GM08714 (cell line): ENCODE data around the gene SNAPIN.
"Not testable (repeated sequence)": the region's sequence is repeated elsewhere in the genome, so short reads cannot be mapped to it uniquely, and the experiment has no call there.

Source experiments
- H3K4me3 ChIP-seq: fragments of 200-500 bp; sonication (Bioruptor generic); 2 replicates; pipeline ENCODE4 v1.5.1; 2014; ENCODE audit warnings: mild to moderate bottlenecking, low read length, inconsistent platforms
- ZNF274 ChIP-seq: IDR thresholded peaks from 2 replicates; pipeline ENCODE4 v1.6.1; 2012; ENCODE audit warnings: mild to moderate bottlenecking, low read depth, low read length

Gene SNAPIN

GRCh38 chr1:153631047-153632022 lies 27.2 kb upstream of the SNAPIN start:
- no peak for TF ChIP-seq ZNF274
- H3K4me3 ChIP-seq: no peak overlapping the region

- peak overlapping the region; percentile 6; the same call in 1 of the 2 replicates for H3K4me3 ChIP-seq
- TF ChIP-seq ZNF274: no peak
Observed at GRCh38 chr1:153633161-153633753, 25.2 kb upstream of the SNAPIN start.

- no peak for TF ChIP-seq ZNF274
- H3K4me3 ChIP-seq: peak within 1 kb of the TSS; percentile 74
Observed at GRCh38 chr1:153633754-153634665, 24.5 kb upstream of the SNAPIN start, which contains the start of gene CHTOP. Gene CHTOP (plus strand): TSS chr1:153634066. CDS start chr1:153636589, 2,523 bp downstream.

GRCh38 chr1:153635872-153636271 lies 22.6 kb upstream of the SNAPIN start:
- H3K4me3 ChIP-seq: no peak overlapping the region; the same call in 1 of the 2 replicates
- no peak for TF ChIP-seq ZNF274

GRCh38 chr1:153636312-153636711 lies 22.2 kb upstream of the SNAPIN start:
- no peak for TF ChIP-seq ZNF274
- no peak overlapping the region for H3K4me3 ChIP-seq

- no peak overlapping the region for H3K4me3 ChIP-seq
- TF ChIP-seq ZNF274: no peak
Observed at GRCh38 chr1:153638261-153638660, 20.2 kb upstream of the SNAPIN start.

- no peak for TF ChIP-seq ZNF274
- H3K4me3 ChIP-seq: no peak overlapping the region
Observed at GRCh38 chr1:153639280-153639679, 19.2 kb upstream of the SNAPIN start.

- not testable (repeated sequence) for H3K4me3 ChIP-seq
Observed at GRCh38 chr1:153640213-153640612, 18.3 kb upstream of the SNAPIN start.

- no peak overlapping the region for H3K4me3 ChIP-seq
- no peak for TF ChIP-seq ZNF274
Observed at GRCh38 chr1:153640861-153641260, 17.6 kb upstream of the SNAPIN start.

GRCh38 chr1:153642161-153642560 lies 16.3 kb upstream of the SNAPIN start:
- no peak for TF ChIP-seq ZNF274

GRCh38 chr1:153643100-153643499 lies 15.4 kb upstream of the SNAPIN start:
- no peak overlapping the region for H3K4me3 ChIP-seq
- TF ChIP-seq ZNF274: no peak

More at GRCh38 chr1:153642161-153642560, 16.3 kb upstream of the SNAPIN start:
- H3K4me3 ChIP-seq: no peak overlapping the region

- no peak overlapping the region for H3K4me3 ChIP-seq
- TF ChIP-seq ZNF274: no peak
Observed at GRCh38 chr1:153643816-153644215, 14.7 kb upstream of the SNAPIN start.

GRCh38 chr1:153646672-153647345 lies 11.7 kb upstream of the SNAPIN start:
- no peak overlapping the region for H3K4me3 ChIP-seq
- no peak for TF ChIP-seq ZNF274
